Activated CD4-positive, alpha-beta T cell treated with anti-CD3 and anti-CD28 coated beads for 36 hours (primary cell): Measurements from ENCODE around the gene USP49. TPM values are rescaled to one million over a fixed set of nuclear protein-coding genes. Genes with fewer than 3 reads are reported as not detected.
"Not testable (repeated sequence)": the region's sequence is repeated elsewhere in the genome, so short reads cannot be mapped to it uniquely, and the experiment has no call there.

Experiments used
- ATAC-seq: fragments of 200-7000 bp; cut with Tn5 transposase; one replicate; pipeline ENCODE4 v1.10.0; 2021; ENCODE audit warnings: mild to moderate bottlenecking, moderate library complexity
- CTCF ChIA-PET: fragments of 350-600 bp; sonication (Branson Sonifier 250); formaldehyde crosslinking; loops from one replicate; lab custom pipeline; 2021; ENCODE audit warnings: antibody characterized with exemption; lab: Charles Lee
- POLR2A ChIA-PET: fragments of 350-600 bp; sonication (Branson Sonifier 250); formaldehyde crosslinking; loops from one replicate; lab custom pipeline; 2021; ENCODE audit warnings: antibody characterized with exemption, inconsistent platforms; lab: Charles Lee
- DNase-seq: peaks from one replicate; pipeline ENCODE4 v3.0.0-alpha.2; 2020
- H3K27ac Mint-ChIP-seq: one replicate; pipeline ENCODE4 v1.8.0; 2021; ENCODE audit warnings: mixed read lengths
- H3K27me3 Mint-ChIP-seq: one replicate; pipeline ENCODE4 v1.8.0; 2021; ENCODE audit warnings: mixed read lengths
- H3K36me3 Mint-ChIP-seq: one replicate; pipeline ENCODE4 v1.8.0; 2021; ENCODE audit warnings: low read depth, mixed read lengths
- H3K4me1 Mint-ChIP-seq: one replicate; pipeline ENCODE4 v1.8.0; 2021; ENCODE audit warnings: mixed read lengths
- H3K4me3 Mint-ChIP-seq: one replicate; pipeline ENCODE4 v1.8.0; 2021; ENCODE audit warnings: mild to moderate bottlenecking, moderate library complexity, mixed read lengths
- H3K9me3 Mint-ChIP-seq: one replicate; pipeline ENCODE4 v1.8.0; 2021; ENCODE audit warnings: low read depth, mixed read lengths
- intact Hi-C, 2 experiments: fragments of 100-400 bp; cut with DNase I in 1 of 2; cut with micrococcal nuclease in 1 of 2; formaldehyde crosslinking; loops; one replicate each; pipeline versions ENCODE4 v1.14.2 to v1.15.1; 2022 to 2024; cut with DNase I, micrococcal nuclease
- total RNA-seq, 2 experiments: library from RNA; stranded (reverse); gene quantifications; one replicate each; pipeline ENCODE4 v1.2.3, GENCODE V29; 2021

USP49 gene
- 1 to 10 TPM; 5.6 to 7.3 TPM for total RNA-seq

- DNase-seq: peak; percentile 96
- peak; percentile 92 for ATAC-seq
- peak within 1 kb of the TSS; percentile 95 for H3K27ac Mint-ChIP-seq
- H3K27me3 Mint-ChIP-seq: no peaks in the 10 kb centered on the region
- POLR2A ChIA-PET: interaction anchor here (0.8 to 1.1 kb wide), 2 partner anchors 154 to 851 kb away, joined by 4 to 6 read pairs; partner anchors contain the start of gene TBCC
- no peaks in the 10 kb centered on the region for H3K9me3 Mint-ChIP-seq
- no peak within 1 kb of the TSS for H3K4me3 Mint-ChIP-seq
- H3K4me1 Mint-ChIP-seq: peaks cover 13% of the 10 kb centered on the region
- CTCF ChIA-PET: interaction anchor here (1.3 to 2.8 kb wide), 5 partner anchors 22 to 150 kb away, joined by 3 to 23 read pairs (median 5); partner anchors contain the start of genes BYSL, MED20 and TOMM6
- H3K36me3 Mint-ChIP-seq: no peaks in the 10 kb centered on the region
- intact Hi-C loops: loop anchor here (1.0 to 5.0 kb wide), 8 partner anchors 26 to 348 kb away; partner anchors contain the start of genes BYSL (in 2 of the 2), MED20 (in 2 of the 2), TOMM6 (in 2 of the 2) and CCND3 (in 1 of the 2)
These were observed at the start of gene USP49 for GRCh38 chr6:41895300-41896233. Gene USP49, minus strand, starts transcription at chr6:41895375. Its CDS starts 88,392 bp downstream, at chr6:41806983.

DNA sequence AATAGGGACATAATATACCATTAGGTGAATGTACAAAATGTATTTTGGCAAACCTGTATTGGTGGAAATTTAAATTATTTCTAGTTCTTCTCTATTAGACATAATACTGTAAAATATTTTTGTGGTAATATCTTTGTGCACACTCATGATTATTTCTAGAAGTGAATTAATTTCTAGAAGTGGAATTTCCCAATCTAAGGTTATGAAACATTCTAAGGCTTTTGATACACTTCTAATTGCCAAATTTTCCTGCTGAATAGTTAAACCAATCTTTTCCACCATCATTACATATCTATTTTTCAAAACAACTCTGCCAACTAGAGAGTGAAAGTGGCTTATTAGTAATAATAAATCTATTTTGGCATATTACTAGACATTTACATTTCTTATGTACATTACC is 48.3 kb upstream of the USP49 start:
- ATAC-seq: no peak
- H3K27me3 Mint-ChIP-seq: no peaks in the 10 kb centered on the region
- no peak for DNase-seq

DNA sequence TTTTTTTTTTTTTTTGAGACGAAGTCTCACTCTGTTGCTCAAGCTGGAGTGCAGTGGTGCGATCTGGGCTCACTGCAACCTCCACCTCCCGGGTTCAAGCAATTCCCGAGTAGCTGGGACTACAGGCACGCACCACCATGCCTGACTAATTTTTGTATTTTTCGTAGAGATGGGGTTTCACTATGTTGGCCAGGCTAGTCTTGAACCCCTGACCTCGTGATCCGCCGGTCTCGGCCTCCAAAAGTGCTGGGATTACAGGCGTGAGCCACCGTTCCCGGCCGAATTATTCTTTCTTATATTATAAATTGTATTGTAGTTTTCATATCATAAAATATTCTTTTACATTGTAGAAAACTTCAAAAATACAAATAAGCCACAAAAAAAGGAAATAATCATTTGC is 47.7 kb upstream of the USP49 start:
- intact Hi-C loops: loop anchor here (1.0 to 5.0 kb wide), 4 partner anchors 15 to 871 kb away; partner anchors contain the start of genes NFYA (in 1 of the 2), OARD1 (in 1 of the 2) and TBCC (in 1 of the 2)
- Mint-ChIP-seq H3K4me1 (peaks cover 58% of the 10 kb centered on the region), H3K36me3 (peaks cover 41% of the 10 kb centered on the region), H3K4me3 (peak overlapping the region; percentile 100), H3K27ac (peak overlapping the region; percentile 92)
- not testable (repeated sequence) for DNase-seq, ATAC-seq, H3K27me3 Mint-ChIP-seq, H3K9me3 Mint-ChIP-seq
- ChIA-PET POLR2A (interaction anchor here (0.9 to 1.2 kb wide), 3 partner anchors 82 to 99 kb away, joined by 3 to 6 read pairs (median 3); no protein-coding TSS in a partner anchor), CTCF (interaction anchor here (0.6 to 14.0 kb wide), 15 partner anchors 12 to 272 kb away, joined by 3 to 355 read pairs (median 4); partner anchors contain the start of genes MED20 and TAF8)

More for the DNA sequence above, 48.3 kb upstream of the USP49 start:
- Mint-ChIP-seq H3K9me3 (no peaks in the 10 kb centered on the region), H3K36me3 (peaks cover 35% of the 10 kb centered on the region), H3K27ac (peak overlapping the region; percentile 68), H3K4me1 (peaks cover 55% of the 10 kb centered on the region), H3K4me3 (no peak overlapping the region)
- intact Hi-C loops: loop anchor here (5.0 kb wide), 3 partner anchors 79 to 871 kb away; partner anchors contain the start of genes NFYA (in 1 of the 2), OARD1 (in 1 of the 2) and TBCC (in 1 of the 2)
- POLR2A ChIA-PET: interaction anchor here (0.8 to 1.3 kb wide), 3 partner anchors 12 to 96 kb away, joined by 4 to 8 read pairs (median 4); no protein-coding TSS in a partner anchor
- CTCF ChIA-PET: interaction anchor here (0.8 to 14.0 kb wide), 7 partner anchors 12 to 156 kb away, joined by 3 to 355 read pairs (median 4); partner anchors contain the start of genes MED20, TAF8 and TOMM6

DNA sequence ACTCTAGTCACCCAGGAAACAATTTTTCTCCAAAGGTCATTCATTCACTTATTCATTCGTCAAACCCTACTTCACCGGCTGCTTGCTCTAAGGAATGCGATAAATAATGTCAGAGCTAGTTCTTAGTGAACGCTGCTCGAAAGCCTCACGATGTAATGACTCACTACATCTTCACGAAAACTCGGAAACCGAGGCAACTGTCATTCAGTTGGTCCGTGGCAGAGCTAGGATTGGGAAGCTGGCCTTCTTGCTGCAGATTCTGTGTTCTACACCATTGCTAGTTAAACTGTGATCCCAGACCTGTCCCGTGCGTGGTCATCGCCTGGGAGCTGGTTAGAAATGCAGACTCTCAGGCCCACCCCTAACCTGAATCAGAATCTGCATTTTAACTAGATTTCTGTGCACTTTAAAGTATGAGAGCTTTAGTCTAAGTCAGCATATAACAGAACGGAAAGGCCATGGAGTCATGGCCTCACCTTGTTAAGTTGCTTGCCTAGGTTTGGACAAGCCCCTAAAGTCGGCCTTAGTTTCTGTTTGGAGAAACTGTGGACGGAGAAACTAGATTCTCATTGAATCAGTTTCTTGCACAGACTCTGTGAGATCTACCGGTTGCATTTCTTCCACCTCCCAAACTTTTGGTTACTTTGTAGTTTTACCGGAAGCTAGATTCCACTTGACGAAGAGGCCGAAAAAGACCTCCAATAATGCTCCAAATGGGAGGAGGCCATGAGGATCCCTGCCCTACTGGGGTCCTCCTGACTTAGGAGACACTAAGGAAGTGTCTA is 47.1 kb upstream of the USP49 start:
- intact Hi-C loops: loop anchor here (1.0 to 5.0 kb wide), 4 partner anchors 16 to 870 kb away; partner anchors contain the start of genes NFYA (in 1 of the 2), OARD1 (in 1 of the 2) and TBCC (in 1 of the 2)
- peak; percentile 52 for ATAC-seq
- Mint-ChIP-seq H3K27me3 (no peaks in the 10 kb centered on the region), H3K4me1 (peaks cover 58% of the 10 kb centered on the region), H3K27ac (peak overlapping the region; percentile 92), H3K36me3 (peaks cover 43% of the 10 kb centered on the region), H3K4me3 (peak overlapping the region; percentile 100), H3K9me3 (no peaks in the 10 kb centered on the region)
- ChIA-PET CTCF (interaction anchor here (0.6 to 14.0 kb wide), 18 partner anchors 13 to 272 kb away, joined by 3 to 355 read pairs (median 4); partner anchors contain the start of genes BYSL, MED20 and TAF8), POLR2A (interaction anchor here (0.6 to 1.4 kb wide), 8 partner anchors 16 to 103 kb away, joined by 3 to 6 read pairs (median 3); partner anchors contain the start of genes BYSL and MED20)
- peak; percentile 72 for DNase-seq

DNA sequence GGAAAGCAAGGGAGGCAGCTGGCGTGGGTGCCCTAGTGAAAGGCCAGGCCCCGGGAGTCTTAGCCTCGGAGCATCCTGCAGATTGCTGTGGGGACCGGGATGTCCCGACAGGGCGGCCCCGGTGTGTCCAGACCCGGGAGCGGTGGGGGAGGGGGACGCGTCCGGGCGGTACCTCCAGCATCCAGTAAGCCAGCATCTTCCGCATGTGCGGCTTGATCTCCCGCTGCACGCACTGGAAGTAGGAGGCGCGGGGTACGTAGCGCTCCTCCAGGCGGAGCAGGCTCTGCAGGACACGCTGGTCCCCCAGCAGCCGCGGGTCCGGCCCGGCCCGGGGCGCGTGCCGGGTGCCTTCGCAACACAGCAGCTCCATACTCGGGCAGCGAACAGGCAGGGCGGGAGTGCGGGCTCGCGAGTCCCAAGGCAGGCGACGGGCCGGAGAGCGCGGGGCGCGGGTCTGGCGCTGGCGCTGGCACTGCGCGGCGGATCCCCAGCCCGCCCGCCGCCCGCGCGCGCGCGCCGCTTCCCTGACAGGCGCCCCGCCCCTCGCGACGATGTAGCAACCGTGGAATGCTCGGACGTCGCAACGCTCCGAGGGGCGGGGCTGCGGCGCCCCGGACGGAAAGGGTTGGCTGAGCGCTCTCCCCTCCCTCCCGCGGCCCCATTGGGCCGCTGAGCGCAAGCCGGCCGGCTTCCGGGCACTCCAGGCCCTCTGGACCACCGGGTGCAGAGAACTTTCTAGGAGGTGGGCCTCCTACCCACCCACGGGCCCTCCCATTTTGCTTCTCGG is 46.3 kb upstream of the USP49 start, which contains the start of gene CCND3:
Gene CCND3 (minus strand): TSS at position 529 of the 787 bp plus-strand sequence. CDS start 159 bp downstream, at position 370.
- intact Hi-C loops: loop anchor here (1.0 to 5.0 kb wide), 11 partner anchors 17 to 869 kb away; partner anchors contain the start of genes BYSL (in 1 of the 2), MED20 (in 1 of the 2), NFYA (in 1 of the 2) and OARD1 (in 1 of the 2)
- ATAC-seq (peak; percentile 79), DNase-seq (peak; percentile 96)
- POLR2A ChIA-PET: interaction anchor here (0.7 to 1.4 kb wide), 6 partner anchors 20 to 103 kb away, joined by 3 to 6 read pairs (median 3); partner anchors contain the start of genes BYSL and MED20
- H3K27ac Mint-ChIP-seq: peak within 1 kb of the TSS; percentile 96
- CTCF ChIA-PET: interaction anchor here (0.8 to 14.0 kb wide), 9 partner anchors 13 to 157 kb away, joined by 3 to 355 read pairs (median 5); partner anchors contain the start of genes BYSL, MED20 and TAF8
- peaks cover 63% of the 10 kb centered on the region for H3K4me1 Mint-ChIP-seq
- peak within 1 kb of the TSS; percentile 100 for H3K4me3 Mint-ChIP-seq
- no peaks in the 10 kb centered on the region for H3K27me3 Mint-ChIP-seq
- H3K36me3 Mint-ChIP-seq: peaks cover 49% of the 10 kb centered on the region
- H3K9me3 Mint-ChIP-seq: no peaks in the 10 kb centered on the region

- DNase-seq (peak; percentile 74), ATAC-seq (no peak)
- Mint-ChIP-seq H3K4me3 (peak overlapping the region; percentile 100), H3K27me3 (no peaks in the 10 kb centered on the region), H3K36me3 (peaks cover 53% of the 10 kb centered on the region), H3K27ac (peak overlapping the region; percentile 96), H3K9me3 (no peaks in the 10 kb centered on the region), H3K4me1 (peaks cover 65% of the 10 kb centered on the region)
- ChIA-PET CTCF (interaction anchor here (0.7 to 14.0 kb wide), 6 partner anchors 13 to 625 kb away, joined by 3 to 355 read pairs (median 3); partner anchors contain the start of genes BYSL, MED20 and TAF8), POLR2A (interaction anchor here (0.6 to 3.6 kb wide), 4 partner anchors 98 to 1695 kb away, joined by 3 to 28 read pairs (median 3); partner anchors contain the start of gene MAD2L1BP)
- intact Hi-C loops: loop anchor here (1.0 to 5.0 kb wide), 11 partner anchors 20 to 869 kb away; partner anchors contain the start of genes BYSL (in 1 of the 2), MED20 (in 1 of the 2), NFYA (in 1 of the 2) and OARD1 (in 1 of the 2)
These were observed 45.6 kb upstream of the USP49 start for GRCh38 chr6:41940759-41941279.

- H3K4me1 Mint-ChIP-seq: peaks cover 65% of the 10 kb centered on the region
- no peaks in the 10 kb centered on the region for H3K9me3 Mint-ChIP-seq
- ChIA-PET CTCF (interaction anchor here (0.6 to 14.0 kb wide), 15 partner anchors 10 to 625 kb away, joined by 3 to 355 read pairs (median 4); partner anchors contain the start of genes BYSL, MED20, TAF8 and TOMM6), POLR2A (interaction anchor here (0.6 to 3.6 kb wide), 5 partner anchors 10 to 1695 kb away, joined by 3 to 28 read pairs (median 3); partner anchors contain the start of gene MAD2L1BP)
- ATAC-seq (peak; percentile 11), DNase-seq (peak; percentile 76)
- intact Hi-C loops: loop anchor here (1.0 to 5.0 kb wide), 7 partner anchors 37 to 868 kb away; partner anchors contain the start of genes NFYA (in 1 of the 2), OARD1 (in 1 of the 2), PRICKLE4 (in 1 of the 2) and TBCC (in 1 of the 2)
- H3K27me3 Mint-ChIP-seq: no peaks in the 10 kb centered on the region
- peak overlapping the region; percentile 96 for H3K27ac Mint-ChIP-seq
- peaks cover 54% of the 10 kb centered on the region for H3K36me3 Mint-ChIP-seq
- H3K4me3 Mint-ChIP-seq: peak overlapping the region; percentile 100
These were observed 44.9 kb upstream of the USP49 start for GRCh38 chr6:41939848-41940758.
